HG02642 (cell line): ENCODE results near the gene PRAF2.

Experiments
- ATAC-seq: cut with Tn5 transposase; IDR thresholded peaks from one replicate; pipeline ENCODE4 v1.9.1; 2021; ENCODE audit warnings: mild to moderate bottlenecking; ENCODE audit not compliant: unreplicated experiment, poor library complexity

The PRAF2 gene

GRCh38 chrX:49073601-49074575 lies at the start of gene PRAF2:
PRAF2 (minus strand) TSS chrX:49074002; CDS start chrX:49073987, 15 bp downstream.
- peak; percentile 87 for ATAC-seq

- ATAC-seq: no peak
Measured at GRCh38 chrX:49122499-49122898, 48.7 kb upstream of the PRAF2 start.

- no peak for ATAC-seq
Measured at GRCh38 chrX:49120091-49120490, 46.3 kb upstream of the PRAF2 start.

GRCh38 chrX:49117581-49117980 lies 43.8 kb upstream of the PRAF2 start:
- no peak for ATAC-seq

- ATAC-seq: no peak
Measured at GRCh38 chrX:49116716-49117115, 42.9 kb upstream of the PRAF2 start.

GRCh38 chrX:49116076-49116475 lies 42.3 kb upstream of the PRAF2 start:
- no peak for ATAC-seq

- ATAC-seq: no peak
Measured at GRCh38 chrX:49111791-49112190, 38.0 kb upstream of the PRAF2 start.

- no peak for ATAC-seq
Measured at GRCh38 chrX:49110417-49110816, 36.6 kb upstream of the PRAF2 start.

- ATAC-seq: no peak
Measured at GRCh38 chrX:49108641-49109040, 34.8 kb upstream of the PRAF2 start.

- ATAC-seq: no peak
Measured at GRCh38 chrX:49106930-49107329, 33.1 kb upstream of the PRAF2 start.

GRCh38 chrX:49106296-49106695 lies 32.5 kb upstream of the PRAF2 start:
- no peak for ATAC-seq

GRCh38 chrX:49103637-49104036 lies 29.8 kb upstream of the PRAF2 start:
- no peak for ATAC-seq

- no peak for ATAC-seq
Measured at GRCh38 chrX:49102190-49102589, 28.4 kb upstream of the PRAF2 start.

GRCh38 chrX:49101629-49101984 lies 27.8 kb upstream of the PRAF2 start:
- ATAC-seq: no peak

GRCh38 chrX:49100704-49101628 lies 27.2 kb upstream of the PRAF2 start:
- peak; percentile 97 for ATAC-seq

- no peak for ATAC-seq
Measured at GRCh38 chrX:49096419-49096818, 22.6 kb upstream of the PRAF2 start.

GRCh38 chrX:49089553-49089952 lies 15.8 kb upstream of the PRAF2 start:
- ATAC-seq: no peak

GRCh38 chrX:49082271-49082871 lies 8.6 kb upstream of the PRAF2 start:
- ATAC-seq: no peak

GRCh38 chrX:49079489-49080428 lies 6.0 kb upstream of the PRAF2 start, which contains the start of gene WDR45:
WDR45 (minus strand) TSS chrX:49079887; CDS start chrX:49078095, 1,792 bp downstream.
- peak; percentile 84 for ATAC-seq
